ENCODE data around the gene PSKH1.

DNA sequence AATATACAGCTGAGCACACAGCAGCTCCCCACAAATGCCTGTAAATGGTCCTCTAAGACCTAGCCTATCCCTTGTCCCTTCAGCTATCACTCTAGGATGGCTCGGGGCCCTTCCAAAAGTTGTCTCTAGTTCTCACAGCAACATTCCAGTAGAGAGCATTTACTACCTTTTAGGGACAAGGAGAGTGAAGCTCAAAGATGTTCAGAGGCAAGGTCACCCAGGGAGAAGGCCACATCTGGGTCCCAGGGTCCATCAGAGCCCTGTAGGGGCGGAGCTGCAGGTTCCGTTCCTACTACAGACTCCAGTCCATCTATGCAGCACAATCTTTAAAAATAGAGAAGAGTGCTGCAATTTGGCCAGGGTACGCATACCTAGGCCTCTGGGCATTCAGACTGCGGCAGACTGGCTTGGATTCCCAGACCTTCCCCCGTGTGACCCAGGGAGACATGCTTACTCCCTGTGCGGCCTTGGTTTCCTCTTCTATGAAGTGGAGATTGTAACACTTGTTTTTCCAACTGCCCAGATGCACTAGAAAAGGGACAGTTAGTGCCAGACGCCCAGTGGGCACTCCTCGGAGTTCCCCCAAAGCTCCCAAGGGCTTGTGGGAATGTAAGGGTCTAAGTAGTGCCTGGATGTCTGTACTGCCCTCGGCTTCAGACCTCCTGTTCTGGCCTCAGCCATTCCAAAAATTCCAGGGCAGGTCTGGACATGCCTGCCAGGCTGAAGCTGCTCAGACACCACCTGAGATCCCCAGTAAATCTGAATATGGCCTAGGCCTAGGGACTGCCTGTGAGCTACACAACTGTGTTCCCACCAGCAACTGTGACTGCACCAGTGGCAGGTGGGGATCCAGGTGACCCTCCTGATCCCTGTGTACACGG lies 72.9 kb downstream of the PSKH1 start:
- TF ChIP-seq CTCF (IDR thresholded peaks at IDR 0.05; ENCODE audit: low read depth, low read length, poor library complexity, severe bottlenecking) (no peak), EZH2phosphoT487 (IDR thresholded peaks at IDR 0.05; ENCODE audit: borderline replicate concordance, low read length) (no peak)

Measured in DOHH2 (cell line).